ENCODE measurements around the gene RCN1.

RCN1 gene

GRCh38 chr11:32069361-32070058, 21.4 kb upstream of the RCN1 start:
- Histone ChIP-seq H3K27ac (no peak overlapping the region), H3K4me3 (ENCODE audit: low read depth, low read length) (no peak overlapping the region), H3K9ac (no peak overlapping the region), H3K79me2 (no peaks in the 10 kb centered on the region), H2AFZ (no peak overlapping the region), H3K4me1 (no peaks in the 10 kb centered on the region), H3K27me3 (ENCODE audit: control insufficient read depth, insufficient read depth, low read length) (no peaks in the 10 kb centered on the region), H3K9me3 (ENCODE audit: control insufficient read depth, low read length) (no peaks in the 10 kb centered on the region), H3K4me2 (ENCODE audit: low read length) (no peak overlapping the region), H3K36me3 (ENCODE audit: control insufficient read depth, insufficient read depth, low read length) (no peaks in the 10 kb centered on the region)
- TF ChIP-seq, protein P1, sequence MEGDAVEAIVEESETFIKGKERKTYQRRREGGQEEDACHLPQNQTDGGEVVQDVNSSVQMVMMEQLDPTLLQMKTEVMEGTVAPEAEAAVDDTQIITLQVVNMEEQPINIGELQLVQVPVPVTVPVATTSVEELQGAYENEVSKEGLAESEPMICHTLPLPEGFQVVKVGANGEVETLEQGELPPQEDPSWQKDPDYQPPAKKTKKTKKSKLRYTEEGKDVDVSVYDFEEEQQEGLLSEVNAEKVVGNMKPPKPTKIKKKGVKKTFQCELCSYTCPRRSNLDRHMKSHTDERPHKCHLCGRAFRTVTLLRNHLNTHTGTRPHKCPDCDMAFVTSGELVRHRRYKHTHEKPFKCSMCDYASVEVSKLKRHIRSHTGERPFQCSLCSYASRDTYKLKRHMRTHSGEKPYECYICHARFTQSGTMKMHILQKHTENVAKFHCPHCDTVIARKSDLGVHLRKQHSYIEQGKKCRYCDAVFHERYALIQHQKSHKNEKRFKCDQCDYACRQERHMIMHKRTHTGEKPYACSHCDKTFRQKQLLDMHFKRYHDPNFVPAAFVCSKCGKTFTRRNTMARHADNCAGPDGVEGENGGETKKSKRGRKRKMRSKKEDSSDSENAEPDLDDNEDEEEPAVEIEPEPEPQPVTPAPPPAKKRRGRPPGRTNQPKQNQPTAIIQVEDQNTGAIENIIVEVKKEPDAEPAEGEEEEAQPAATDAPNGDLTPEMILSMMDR (IDR thresholded peaks at IDR 0.05), result no peak

DNA sequence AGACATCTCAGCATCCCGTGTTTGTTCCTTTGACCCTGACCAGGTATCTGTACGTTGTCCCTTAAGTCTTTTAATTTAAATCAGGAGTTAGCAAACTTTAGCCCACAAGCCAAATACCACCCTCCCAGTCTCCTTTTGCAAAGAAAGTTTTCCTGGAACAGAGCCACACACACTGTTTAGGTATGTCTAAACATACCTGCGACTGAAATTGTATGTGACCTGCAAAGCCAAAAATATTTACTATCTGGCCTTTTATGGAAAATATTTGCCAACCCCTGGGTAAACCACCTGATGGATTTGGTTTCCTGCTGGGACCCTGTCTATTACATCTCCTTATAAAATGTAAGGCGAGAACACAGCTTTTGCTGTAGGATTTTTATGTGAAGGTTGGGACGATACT, 20.2 kb upstream of the RCN1 start:
- Histone ChIP-seq H3K4me1 (no peaks in the 10 kb centered on the region), H3K27ac (no peak overlapping the region), H3K27me3 (ENCODE audit: control insufficient read depth, insufficient read depth, low read length) (no peaks in the 10 kb centered on the region), H3K79me2 (no peaks in the 10 kb centered on the region), H3K4me3 (ENCODE audit: low read depth, low read length) (no peak overlapping the region), H3K9ac (no peak overlapping the region), H3K36me3 (ENCODE audit: control insufficient read depth, insufficient read depth, low read length) (no peaks in the 10 kb centered on the region), H2AFZ (no peak overlapping the region), H3K4me2 (ENCODE audit: low read length) (no peak overlapping the region), H3K9me3 (ENCODE audit: control insufficient read depth, low read length) (no peaks in the 10 kb centered on the region)
- TF ChIP-seq, protein P1 (IDR thresholded peaks at IDR 0.05), result no peak

DNA sequence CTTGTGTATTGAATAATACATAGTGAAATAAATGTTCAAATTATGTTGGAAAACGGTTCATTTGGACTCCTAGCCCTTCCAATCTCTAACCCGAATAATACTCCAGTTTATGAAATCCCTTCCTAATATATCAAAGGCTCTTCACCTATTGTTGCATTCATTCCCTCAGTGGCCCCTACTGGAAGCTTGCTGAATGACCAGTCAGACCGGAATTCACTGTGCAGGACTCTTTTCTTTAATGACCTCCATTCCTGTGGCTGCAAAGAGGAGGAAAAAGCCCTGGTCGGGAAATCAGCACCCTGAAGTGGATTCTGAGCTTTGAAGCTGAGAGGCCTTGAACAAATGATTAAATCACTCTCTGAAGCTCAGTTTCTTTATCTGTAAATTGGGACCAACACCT, 19.1 kb upstream of the RCN1 start:
- H3K79me2 ChIP-seq, result no peaks in the 10 kb centered on the region
- no peak overlapping the region for H3K4me2 ChIP-seq (ENCODE audit: low read length)
- TF ChIP-seq, protein P1 (IDR thresholded peaks at IDR 0.05), result no peak
- H3K4me1 ChIP-seq, result no peaks in the 10 kb centered on the region
- H3K9me3 ChIP-seq (ENCODE audit: control insufficient read depth, low read length), result no peaks in the 10 kb centered on the region
- H3K4me3 ChIP-seq (ENCODE audit: low read depth, low read length), result no peak overlapping the region
- H3K36me3 ChIP-seq (ENCODE audit: control insufficient read depth, insufficient read depth, low read length), result no peaks in the 10 kb centered on the region
- H2AFZ ChIP-seq, result no peak overlapping the region
- H3K27me3 ChIP-seq (ENCODE audit: control insufficient read depth, insufficient read depth, low read length), result no peaks in the 10 kb centered on the region
- no peak overlapping the region for H3K9ac ChIP-seq
- H3K27ac ChIP-seq, result no peak overlapping the region

DNA sequence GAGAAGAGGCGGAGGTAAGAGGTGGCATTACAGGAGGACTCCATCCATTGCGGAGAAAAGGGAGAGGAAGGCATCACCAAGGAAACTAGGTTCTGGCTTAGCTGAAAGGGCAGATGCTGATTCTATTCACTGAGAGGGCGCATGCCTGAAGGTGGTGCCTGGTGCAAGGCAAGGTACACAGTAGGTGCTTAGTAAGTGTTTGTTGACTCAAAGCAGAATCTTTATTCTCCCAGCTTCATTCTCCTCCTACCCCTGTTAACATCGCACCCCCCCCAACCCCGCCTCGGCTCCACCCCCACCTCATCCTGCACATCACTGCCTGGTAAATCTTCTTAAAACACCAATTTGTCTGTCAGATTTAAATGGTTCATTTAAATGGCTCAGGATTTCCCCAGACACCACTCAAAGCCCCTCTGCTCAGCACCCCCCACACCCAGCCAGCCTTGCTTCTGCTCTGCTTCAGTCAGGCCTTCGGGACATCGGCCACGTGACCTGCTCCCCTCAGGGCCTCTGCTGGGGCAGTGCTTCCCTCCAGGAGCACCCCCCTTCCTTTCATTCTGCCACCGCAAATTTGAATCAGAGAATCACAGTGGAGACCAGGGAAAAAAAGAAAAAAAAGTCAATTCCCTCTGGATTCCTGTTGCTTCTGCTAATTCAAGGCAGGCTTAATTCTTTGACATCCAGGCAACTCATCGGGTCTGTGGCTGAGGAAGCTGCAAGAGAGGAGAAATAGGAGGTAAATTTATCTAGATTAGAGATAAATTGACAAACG, 17.8 kb upstream of the RCN1 start:
- Histone ChIP-seq H3K27ac (no peak overlapping the region), H3K4me1 (no peaks in the 10 kb centered on the region), H3K4me2 (ENCODE audit: low read length) (no peak overlapping the region), H3K4me3 (ENCODE audit: low read depth, low read length) (no peak overlapping the region), H3K36me3 (ENCODE audit: control insufficient read depth, insufficient read depth, low read length) (no peaks in the 10 kb centered on the region), H3K27me3 (ENCODE audit: control insufficient read depth, insufficient read depth, low read length) (no peaks in the 10 kb centered on the region), H3K79me2 (no peaks in the 10 kb centered on the region), H2AFZ (no peak overlapping the region), H3K9ac (no peak overlapping the region), H3K9me3 (ENCODE audit: control insufficient read depth, low read length) (no peaks in the 10 kb centered on the region)
- TF ChIP-seq, protein P1 (IDR thresholded peaks at IDR 0.05), result no peak
